Esophagus squamous epithelium (tissue), 4 donors: Measurements from ENCODE around the gene TMEM140.

Source experiments
- CTCF ChIP-seq, 6 experiments: fragments of 450-650 bp in 4 of 6; fragments of 200-600 bp in 2 of 6; sonication (generic) in 2 of 6; IDR thresholded peaks; one replicate each; pipeline ENCODE4 v1.5.1; 2016 to 2019; ENCODE audit warnings: antibody characterized with exemption in 6 of 6, mild to moderate bottlenecking in 4 of 6, moderate library complexity in 4 of 6
- POLR2A ChIP-seq, 4 donors: fragments of 450-650 bp; IDR thresholded peaks; one replicate each; pipeline ENCODE4 v1.6.1; 2017; ENCODE audit warnings: antibody characterized with exemption in 4 of 4, mild to moderate bottlenecking in 4 of 4, moderate library complexity in 3 of 4

DNA sequence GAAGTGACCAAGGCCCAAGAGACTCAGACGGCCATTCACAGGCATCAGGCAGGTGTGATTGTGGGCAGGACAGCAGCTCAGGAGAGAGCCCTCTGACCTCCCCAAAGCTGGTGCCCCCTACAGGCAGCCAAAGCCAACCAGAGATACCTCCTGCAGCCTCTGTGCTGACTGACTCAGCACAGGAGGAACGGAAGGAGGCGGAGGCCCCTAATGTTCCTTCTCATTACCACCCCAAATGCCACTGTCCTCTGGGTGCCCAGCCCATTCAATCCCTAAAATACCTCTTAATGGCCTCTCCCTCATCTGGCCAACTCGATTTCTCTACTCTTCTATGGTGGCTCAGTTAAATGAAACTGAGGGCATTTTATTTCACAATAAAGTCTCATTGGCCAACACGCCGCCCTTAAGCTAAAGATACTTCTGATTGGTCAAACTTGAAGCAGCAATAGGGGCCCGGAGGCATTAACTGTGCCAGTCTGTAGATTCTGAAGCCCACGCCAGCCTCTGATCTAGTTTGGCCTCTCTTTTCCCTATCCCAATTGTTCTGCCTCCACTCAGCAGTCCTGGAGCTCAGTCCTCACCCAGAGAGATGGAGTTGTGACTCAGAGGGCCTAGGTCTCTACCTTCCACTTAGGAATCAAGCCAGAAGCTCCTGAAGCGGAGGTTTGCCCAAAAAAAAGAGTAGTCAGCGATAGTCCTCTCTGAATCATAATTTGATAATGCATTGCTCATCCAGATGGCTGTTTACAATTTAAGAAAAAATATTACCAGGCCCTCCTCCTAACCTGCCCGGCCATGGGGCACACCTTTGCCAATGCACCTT lies 21.5 kb downstream of the TMEM140 start:
- peak in 3 of 6 experiments; percentile 34 to 43 (median 37) for TF ChIP-seq CTCF (IDR thresholded peaks at IDR 0.05)
- TF ChIP-seq POLR2A (IDR thresholded peaks at IDR 0.05) = peak in 1 of 4 donors; percentile 33
